ENCODE data around the gene TAF6. TPM values are rescaled to one million over a fixed set of nuclear protein-coding genes. Genes with fewer than 3 reads are reported as not detected.

TAF6 gene
- total and polyA plus RNA-seq, 2 experiments from 2014 or later: 56.3 to 141 TPM

- Histone ChIP-seq H3F3A (replicated peaks; ENCODE audit: low read depth) (no peaks in the 10 kb centered on the region; the same call in 1 of the 2 replicates), H3K4me2 (no peak overlapping the region), H3K4me3 (no peak overlapping the region), H2AFZ (no peak overlapping the region), H3K36me3 (ENCODE audit: insufficient read depth) (peaks cover 17% of the 10 kb centered on the region; the same call in 1 of the 2 replicates), H3K9me2 (ENCODE audit: insufficient read depth) (no peaks in the 10 kb centered on the region), H3K79me2 (replicated peaks; ENCODE audit: insufficient read depth) (no peaks in the 10 kb centered on the region), H3K27me3 (ENCODE audit: insufficient read depth) (no peaks in the 10 kb centered on the region), H4K20me1 (replicated peaks; ENCODE audit: insufficient read depth) (no peaks in the 10 kb centered on the region), H3K4me1 (ENCODE audit: insufficient read depth) (no peaks in the 10 kb centered on the region), H3K27ac (ENCODE audit: low read depth) (no peak overlapping the region)
- no peak for ATAC-seq
- no peak for DNase-seq (ENCODE audit: low spot score)
- H3K27me3 Mint-ChIP-seq (ENCODE audit: insufficient read depth, low read depth, poor library complexity): peaks cover 28% of the 10 kb centered on the region
- no peak for TF ChIP-seq ZNF331 (CRISPR knock-in tag; IDR thresholded peaks at IDR 0.05; ENCODE audit: low read depth)
- TF ChIP-seq JUNB (IDR thresholded peaks at IDR 0.05; ENCODE audit: unreplicated experiment): no peak
- TF ChIP-seq, protein P1, sequence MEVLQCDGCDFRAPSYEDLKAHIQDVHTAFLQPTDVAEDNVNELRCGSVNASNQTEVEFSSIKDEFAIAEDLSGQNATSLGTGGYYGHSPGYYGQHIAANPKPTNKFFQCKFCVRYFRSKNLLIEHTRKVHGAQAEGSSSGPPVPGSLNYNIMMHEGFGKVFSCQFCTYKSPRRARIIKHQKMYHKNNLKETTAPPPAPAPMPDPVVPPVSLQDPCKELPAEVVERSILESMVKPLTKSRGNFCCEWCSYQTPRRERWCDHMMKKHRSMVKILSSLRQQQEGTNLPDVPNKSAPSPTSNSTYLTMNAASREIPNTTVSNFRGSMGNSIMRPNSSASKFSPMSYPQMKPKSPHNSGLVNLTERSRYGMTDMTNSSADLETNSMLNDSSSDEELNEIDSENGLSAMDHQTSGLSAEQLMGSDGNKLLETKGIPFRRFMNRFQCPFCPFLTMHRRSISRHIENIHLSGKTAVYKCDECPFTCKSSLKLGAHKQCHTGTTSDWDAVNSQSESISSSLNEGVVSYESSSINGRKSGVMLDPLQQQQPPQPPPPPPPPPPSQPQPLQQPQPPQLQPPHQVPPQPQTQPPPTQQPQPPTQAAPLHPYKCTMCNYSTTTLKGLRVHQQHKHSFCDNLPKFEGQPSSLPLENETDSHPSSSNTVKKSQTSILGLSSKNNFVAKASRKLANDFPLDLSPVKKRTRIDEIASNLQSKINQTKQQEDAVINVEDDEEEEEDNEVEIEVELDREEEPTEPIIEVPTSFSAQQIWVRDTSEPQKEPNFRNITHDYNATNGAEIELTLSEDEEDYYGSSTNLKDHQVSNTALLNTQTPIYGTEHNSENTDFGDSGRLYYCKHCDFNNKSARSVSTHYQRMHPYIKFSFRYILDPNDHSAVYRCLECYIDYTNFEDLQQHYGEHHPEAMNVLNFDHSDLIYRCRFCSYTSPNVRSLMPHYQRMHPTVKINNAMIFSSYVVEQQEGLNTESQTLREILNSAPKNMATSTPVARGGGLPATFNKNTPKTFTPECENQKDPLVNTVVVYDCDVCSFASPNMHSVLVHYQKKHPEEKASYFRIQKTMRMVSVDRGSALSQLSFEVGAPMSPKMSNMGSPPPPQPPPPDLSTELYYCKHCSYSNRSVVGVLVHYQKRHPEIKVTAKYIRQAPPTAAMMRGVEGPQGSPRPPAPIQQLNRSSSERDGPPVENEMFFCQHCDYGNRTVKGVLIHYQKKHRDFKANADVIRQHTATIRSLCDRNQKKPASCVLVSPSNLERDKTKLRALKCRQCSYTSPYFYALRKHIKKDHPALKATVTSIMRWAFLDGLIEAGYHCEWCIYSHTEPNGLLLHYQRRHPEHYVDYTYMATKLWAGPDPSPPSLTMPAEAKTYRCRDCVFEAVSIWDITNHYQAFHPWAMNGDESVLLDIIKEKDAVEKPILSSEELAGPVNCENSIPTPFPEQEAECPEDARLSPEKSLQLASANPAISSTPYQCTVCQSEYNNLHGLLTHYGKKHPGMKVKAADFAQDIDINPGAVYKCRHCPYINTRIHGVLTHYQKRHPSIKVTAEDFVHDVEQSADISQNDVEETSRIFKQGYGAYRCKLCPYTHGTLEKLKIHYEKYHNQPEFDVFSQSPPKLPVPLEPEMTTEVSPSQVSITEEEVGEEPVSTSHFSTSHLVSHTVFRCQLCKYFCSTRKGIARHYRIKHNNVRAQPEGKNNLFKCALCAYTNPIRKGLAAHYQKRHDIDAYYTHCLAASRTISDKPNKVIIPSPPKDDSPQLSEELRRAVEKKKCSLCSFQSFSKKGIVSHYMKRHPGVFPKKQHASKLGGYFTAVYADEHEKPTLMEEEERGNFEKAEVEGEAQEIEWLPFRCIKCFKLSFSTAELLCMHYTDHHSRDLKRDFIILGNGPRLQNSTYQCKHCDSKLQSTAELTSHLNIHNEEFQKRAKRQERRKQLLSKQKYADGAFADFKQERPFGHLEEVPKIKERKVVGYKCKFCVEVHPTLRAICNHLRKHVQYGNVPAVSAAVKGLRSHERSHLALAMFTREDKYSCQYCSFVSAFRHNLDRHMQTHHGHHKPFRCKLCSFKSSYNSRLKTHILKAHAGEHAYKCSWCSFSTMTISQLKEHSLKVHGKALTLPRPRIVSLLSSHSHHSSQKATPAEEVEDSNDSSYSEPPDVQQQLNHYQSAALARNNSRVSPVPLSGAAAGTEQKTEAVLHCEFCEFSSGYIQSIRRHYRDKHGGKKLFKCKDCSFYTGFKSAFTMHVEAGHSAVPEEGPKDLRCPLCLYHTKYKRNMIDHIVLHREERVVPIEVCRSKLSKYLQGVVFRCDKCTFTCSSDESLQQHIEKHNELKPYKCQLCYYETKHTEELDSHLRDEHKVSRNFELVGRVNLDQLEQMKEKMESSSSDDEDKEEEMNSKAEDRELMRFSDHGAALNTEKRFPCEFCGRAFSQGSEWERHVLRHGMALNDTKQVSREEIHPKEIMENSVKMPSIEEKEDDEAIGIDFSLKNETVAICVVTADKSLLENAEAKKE (CRISPR knock-in tag; IDR thresholded peaks at IDR 0.05): no peak
- no peak for TF ChIP-seq EZH2 (IDR thresholded peaks at IDR 0.05; ENCODE audit: low read depth, unreplicated experiment)
- TF ChIP-seq, protein P2, sequence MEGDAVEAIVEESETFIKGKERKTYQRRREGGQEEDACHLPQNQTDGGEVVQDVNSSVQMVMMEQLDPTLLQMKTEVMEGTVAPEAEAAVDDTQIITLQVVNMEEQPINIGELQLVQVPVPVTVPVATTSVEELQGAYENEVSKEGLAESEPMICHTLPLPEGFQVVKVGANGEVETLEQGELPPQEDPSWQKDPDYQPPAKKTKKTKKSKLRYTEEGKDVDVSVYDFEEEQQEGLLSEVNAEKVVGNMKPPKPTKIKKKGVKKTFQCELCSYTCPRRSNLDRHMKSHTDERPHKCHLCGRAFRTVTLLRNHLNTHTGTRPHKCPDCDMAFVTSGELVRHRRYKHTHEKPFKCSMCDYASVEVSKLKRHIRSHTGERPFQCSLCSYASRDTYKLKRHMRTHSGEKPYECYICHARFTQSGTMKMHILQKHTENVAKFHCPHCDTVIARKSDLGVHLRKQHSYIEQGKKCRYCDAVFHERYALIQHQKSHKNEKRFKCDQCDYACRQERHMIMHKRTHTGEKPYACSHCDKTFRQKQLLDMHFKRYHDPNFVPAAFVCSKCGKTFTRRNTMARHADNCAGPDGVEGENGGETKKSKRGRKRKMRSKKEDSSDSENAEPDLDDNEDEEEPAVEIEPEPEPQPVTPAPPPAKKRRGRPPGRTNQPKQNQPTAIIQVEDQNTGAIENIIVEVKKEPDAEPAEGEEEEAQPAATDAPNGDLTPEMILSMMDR (conservative IDR thresholded peaks at IDR 0.05; ENCODE audit: low read depth in 2 of 2): no peak
- no peak for TF ChIP-seq POLR2AphosphoS5 (IDR thresholded peaks at IDR 0.05; ENCODE audit: low read depth)
- no peak for TF ChIP-seq CREB1 (CRISPR knock-in tag; IDR thresholded peaks at IDR 0.05; ENCODE audit: low read depth)
- TF ChIP-seq, protein P3, sequence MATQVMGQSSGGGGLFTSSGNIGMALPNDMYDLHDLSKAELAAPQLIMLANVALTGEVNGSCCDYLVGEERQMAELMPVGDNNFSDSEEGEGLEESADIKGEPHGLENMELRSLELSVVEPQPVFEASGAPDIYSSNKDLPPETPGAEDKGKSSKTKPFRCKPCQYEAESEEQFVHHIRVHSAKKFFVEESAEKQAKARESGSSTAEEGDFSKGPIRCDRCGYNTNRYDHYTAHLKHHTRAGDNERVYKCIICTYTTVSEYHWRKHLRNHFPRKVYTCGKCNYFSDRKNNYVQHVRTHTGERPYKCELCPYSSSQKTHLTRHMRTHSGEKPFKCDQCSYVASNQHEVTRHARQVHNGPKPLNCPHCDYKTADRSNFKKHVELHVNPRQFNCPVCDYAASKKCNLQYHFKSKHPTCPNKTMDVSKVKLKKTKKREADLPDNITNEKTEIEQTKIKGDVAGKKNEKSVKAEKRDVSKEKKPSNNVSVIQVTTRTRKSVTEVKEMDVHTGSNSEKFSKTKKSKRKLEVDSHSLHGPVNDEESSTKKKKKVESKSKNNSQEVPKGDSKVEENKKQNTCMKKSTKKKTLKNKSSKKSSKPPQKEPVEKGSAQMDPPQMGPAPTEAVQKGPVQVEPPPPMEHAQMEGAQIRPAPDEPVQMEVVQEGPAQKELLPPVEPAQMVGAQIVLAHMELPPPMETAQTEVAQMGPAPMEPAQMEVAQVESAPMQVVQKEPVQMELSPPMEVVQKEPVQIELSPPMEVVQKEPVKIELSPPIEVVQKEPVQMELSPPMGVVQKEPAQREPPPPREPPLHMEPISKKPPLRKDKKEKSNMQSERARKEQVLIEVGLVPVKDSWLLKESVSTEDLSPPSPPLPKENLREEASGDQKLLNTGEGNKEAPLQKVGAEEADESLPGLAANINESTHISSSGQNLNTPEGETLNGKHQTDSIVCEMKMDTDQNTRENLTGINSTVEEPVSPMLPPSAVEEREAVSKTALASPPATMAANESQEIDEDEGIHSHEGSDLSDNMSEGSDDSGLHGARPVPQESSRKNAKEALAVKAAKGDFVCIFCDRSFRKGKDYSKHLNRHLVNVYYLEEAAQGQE (IDR thresholded peaks at IDR 0.05; ENCODE audit: unreplicated experiment): no peak
- H3K4me1 Mint-ChIP-seq: peaks cover 2% of the 10 kb centered on the region; the same call in 2 of the 3 replicates
- peaks cover 82% of the 10 kb centered on the region for H3K36me3 Mint-ChIP-seq (ENCODE audit: low read depth)
- H3K27ac Mint-ChIP-seq: peak overlapping the region; percentile 62; the same call in 1 of the 2 replicates
- no peak overlapping the region for H3K4me3 Mint-ChIP-seq
- H3K9me3 Mint-ChIP-seq: no peaks in the 10 kb centered on the region
Observed at GRCh38 chr7:100107890-100108289, 11.3 kb downstream of the TAF6 start.
